ENCODE results near the gene MRPL32. TPM values are rescaled to one million over a fixed set of nuclear protein-coding genes. Genes with fewer than 3 reads are reported as not detected.

MRPL32 gene
- total RNA-seq, 6 donors from 2014 or later, result 21.0 to 63.9 (median 42.3) TPM

- DNase-seq, result no peak
- Histone ChIP-seq H3K27me3 (no peaks in the 10 kb centered on the region), H3K4me3 (no peak overlapping the region), H3K36me3 (peaks cover 0 to 37% (median 11%) of the 10 kb centered on the region in 4 donors), H3K4me1 (peaks cover 14 to 51% (median 31%) of the 10 kb centered on the region in 4 donors), H3K9me3 (no peaks in the 10 kb centered on the region), H3K27ac (peak overlapping the region in 2 of 4 donors; percentile 54 to 61)
- TF ChIP-seq POLR2A (IDR thresholded peaks at IDR 0.05) (no peak), POLR2AphosphoS5 (IDR thresholded peaks at IDR 0.05) (no peak), CTCF (IDR thresholded peaks at IDR 0.05) (no peak)
- 74 to 77% methylated on average over 6 of the region's 6 CpGs for WGBS, 2 donors
- no peak for ATAC-seq (ENCODE audit: low FRiP score in 2 of 2)
Observed at GRCh38 chr7:42914009-42914408, 18.2 kb upstream of the MRPL32 start.

GRCh38 chr7:42914421-42915045 lies 17.6 kb upstream of the MRPL32 start:
- H3K27me3 ChIP-seq, result no peaks in the 10 kb centered on the region
- WGBS, 2 donors, result 28 to 45% methylated on average over 4 to 5 of the region's 5 CpGs
- peaks cover 1 to 42% (median 14%) of the 10 kb centered on the region in 4 donors for H3K36me3 ChIP-seq
- ATAC-seq (ENCODE audit: low FRiP score in 2 of 2) (peak in 1 of 2 donors; percentile 26), DNase-seq (no peak)
- H3K4me1 ChIP-seq, result peaks cover 13 to 45% (median 31%) of the 10 kb centered on the region in 4 donors
- H3K27ac ChIP-seq, result peak overlapping the region in 3 of 4 donors; percentile 26 to 61 (median 54)
- H3K4me3 ChIP-seq, result no peak overlapping the region
- peak in 1 of 2 donors; percentile 33 for TF ChIP-seq POLR2AphosphoS5 (IDR thresholded peaks at IDR 0.05)
- TF ChIP-seq POLR2A (IDR thresholded peaks at IDR 0.05), result no peak
- H3K9me3 ChIP-seq, result no peaks in the 10 kb centered on the region

- no peak for DNase-seq
- H3K9me3 ChIP-seq, result no peaks in the 10 kb centered on the region
- peaks cover 6 to 50% (median 18%) of the 10 kb centered on the region in 4 donors for H3K36me3 ChIP-seq
- H3K4me3 ChIP-seq, result no peak overlapping the region
- H3K27me3 ChIP-seq, result no peaks in the 10 kb centered on the region
- no peak for ATAC-seq (ENCODE audit: low FRiP score in 2 of 2)
- peak overlapping the region; percentile 21 to 54 (median 33) for H3K27ac ChIP-seq
- WGBS, 2 donors, result 40% methylated on average over 1 of the region's 1 CpG
- peaks cover 7 to 39% (median 28%) of the 10 kb centered on the region in 4 donors for H3K4me1 ChIP-seq
- TF ChIP-seq CTCF (IDR thresholded peaks at IDR 0.05), result no peak
- no peak for TF ChIP-seq POLR2A (IDR thresholded peaks at IDR 0.05)
- no peak for TF ChIP-seq POLR2AphosphoS5 (IDR thresholded peaks at IDR 0.05)
- TF ChIP-seq EP300 (IDR thresholded peaks at IDR 0.05), result no peak
Observed at GRCh38 chr7:42915356-42915755, 16.8 kb upstream of the MRPL32 start.

- no peak for TF ChIP-seq POLR2A (IDR thresholded peaks at IDR 0.05)
- no peak for TF ChIP-seq POLR2AphosphoS5 (IDR thresholded peaks at IDR 0.05)
- TF ChIP-seq CTCF (IDR thresholded peaks at IDR 0.05), result no peak
- TF ChIP-seq EP300 (IDR thresholded peaks at IDR 0.05), result no peak
- DNase-seq (no peak), ATAC-seq (ENCODE audit: low FRiP score in 2 of 2) (no peak)
- no peak overlapping the region for H3K27ac ChIP-seq
- peaks cover 0 to 3% (median 0%) of the 10 kb centered on the region in 4 donors for H3K4me1 ChIP-seq
- H3K36me3 ChIP-seq, result peaks cover 31 to 100% (median 52%) of the 10 kb centered on the region in 4 donors
- no peak overlapping the region for H3K4me3 ChIP-seq
- H3K9me3 ChIP-seq, result no peaks in the 10 kb centered on the region
- H3K27me3 ChIP-seq, result no peaks in the 10 kb centered on the region
- 91 to 96% methylated on average over 3 of the region's 3 CpGs for WGBS, 2 donors
Observed at GRCh38 chr7:42922017-42922753, 10.0 kb upstream of the MRPL32 start.

- Histone ChIP-seq H3K4me3 (no peak overlapping the region), H3K36me3 (peaks cover 31 to 83% (median 45%) of the 10 kb centered on the region in 4 donors), H3K27ac (no peak overlapping the region), H3K9me3 (no peaks in the 10 kb centered on the region), H3K4me1 (peaks cover 4 to 16% (median 9%) of the 10 kb centered on the region in 4 donors), H3K27me3 (no peaks in the 10 kb centered on the region)
- TF ChIP-seq EP300 (IDR thresholded peaks at IDR 0.05) (no peak), CTCF (IDR thresholded peaks at IDR 0.05) (no peak), POLR2A (IDR thresholded peaks at IDR 0.05) (no peak), POLR2AphosphoS5 (IDR thresholded peaks at IDR 0.05) (no peak)
- DNase-seq (no peak), ATAC-seq (ENCODE audit: low FRiP score in 2 of 2) (no peak)
- 85 to 86% methylated on average over 5 of the region's 5 CpGs for WGBS, 2 donors
Observed at GRCh38 chr7:42924223-42924838, 7.8 kb upstream of the MRPL32 start.
